HUDEP-2 (cell line): ENCODE measurements around the gene TPP1.

Source experiments
- DNase-seq, 76 experiments: peaks; one replicate each; lab custom pipeline; 2025; ENCODE audit not compliant: unreplicated experiment in 76 of 76; lab: John Stamatoyannopoulos, UW

Gene TPP1

DNA sequence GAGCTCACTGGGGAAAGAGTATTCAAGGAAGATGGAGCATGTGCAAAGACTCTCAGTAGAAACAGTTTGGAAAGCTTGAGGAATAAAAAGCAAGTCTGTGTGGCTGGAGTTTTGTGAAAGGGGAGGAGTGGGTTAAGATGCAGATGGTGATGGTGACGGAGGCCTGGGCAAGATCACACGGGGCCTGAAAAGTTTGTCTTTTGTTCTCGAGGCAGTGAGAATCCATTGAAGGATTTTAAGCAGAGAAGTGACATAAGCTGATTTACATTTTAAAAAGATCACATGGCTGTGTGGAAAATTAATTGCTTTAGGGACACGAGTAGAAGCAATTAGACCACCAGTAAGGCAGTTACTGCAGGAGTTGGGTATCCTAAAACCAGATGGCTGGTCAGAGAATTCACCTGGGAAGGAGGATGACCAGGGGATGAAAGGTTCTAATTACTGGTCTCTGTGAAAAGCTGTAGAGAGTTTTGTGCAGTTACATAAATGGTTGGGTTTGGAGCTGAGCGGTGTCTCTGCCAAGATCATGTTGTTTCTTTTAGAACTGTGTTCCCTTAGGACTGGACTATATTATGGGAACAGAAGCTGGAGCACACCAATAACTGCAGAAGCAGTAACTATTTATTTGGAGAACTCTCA, 22.9 kb downstream of the TPP1 start:
- no peak for DNase-seq

DNA sequence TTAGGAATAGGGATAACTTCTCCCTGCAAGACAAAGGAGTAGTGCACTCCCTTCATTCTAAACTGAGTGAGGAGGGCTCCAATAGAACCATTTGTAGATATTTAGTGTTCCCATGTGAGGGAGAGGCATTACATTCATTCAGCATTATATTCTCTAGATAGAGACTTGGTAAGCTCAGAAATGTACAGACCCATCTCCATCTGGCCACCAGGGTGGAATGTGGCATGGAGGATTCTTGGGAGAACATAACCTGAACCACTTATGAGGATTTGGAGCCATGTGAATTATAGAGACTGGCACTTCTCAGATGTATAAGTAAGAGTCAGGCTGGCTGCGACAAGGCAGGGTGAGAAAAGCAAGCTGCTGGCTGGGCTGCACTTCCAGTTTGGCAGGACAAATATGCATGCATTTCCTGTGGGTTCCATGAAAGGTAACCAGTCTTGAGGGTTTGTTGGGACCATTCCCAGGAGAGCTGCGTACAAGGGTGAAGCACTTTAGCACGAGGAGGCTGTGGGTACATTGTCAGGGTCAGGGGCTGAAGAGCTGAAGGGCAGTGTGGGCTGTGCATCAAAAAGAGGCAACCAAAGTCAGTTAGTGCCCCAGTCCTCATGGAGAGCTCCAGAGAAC, 25.0 kb downstream of the TPP1 start:
- no peak for DNase-seq

DNA sequence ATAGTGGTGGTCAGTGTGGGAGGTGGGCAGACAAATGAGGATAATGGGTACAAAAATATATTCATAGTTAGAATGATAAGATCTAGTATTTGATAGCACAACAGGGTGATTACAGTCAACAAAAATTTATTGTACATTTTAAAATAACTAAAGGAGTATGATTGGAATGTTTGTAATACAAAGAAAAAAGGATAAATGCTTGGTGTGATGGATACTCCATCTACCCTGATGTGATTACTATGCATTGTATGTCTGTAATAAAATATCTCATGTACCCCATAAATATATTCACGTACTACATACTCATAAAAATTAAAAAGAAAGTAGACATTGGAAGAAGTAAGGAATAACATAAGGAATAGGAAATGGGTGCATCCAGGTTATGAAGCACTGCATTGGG, 31.2 kb downstream of the TPP1 start:
- no peak for DNase-seq

DNA sequence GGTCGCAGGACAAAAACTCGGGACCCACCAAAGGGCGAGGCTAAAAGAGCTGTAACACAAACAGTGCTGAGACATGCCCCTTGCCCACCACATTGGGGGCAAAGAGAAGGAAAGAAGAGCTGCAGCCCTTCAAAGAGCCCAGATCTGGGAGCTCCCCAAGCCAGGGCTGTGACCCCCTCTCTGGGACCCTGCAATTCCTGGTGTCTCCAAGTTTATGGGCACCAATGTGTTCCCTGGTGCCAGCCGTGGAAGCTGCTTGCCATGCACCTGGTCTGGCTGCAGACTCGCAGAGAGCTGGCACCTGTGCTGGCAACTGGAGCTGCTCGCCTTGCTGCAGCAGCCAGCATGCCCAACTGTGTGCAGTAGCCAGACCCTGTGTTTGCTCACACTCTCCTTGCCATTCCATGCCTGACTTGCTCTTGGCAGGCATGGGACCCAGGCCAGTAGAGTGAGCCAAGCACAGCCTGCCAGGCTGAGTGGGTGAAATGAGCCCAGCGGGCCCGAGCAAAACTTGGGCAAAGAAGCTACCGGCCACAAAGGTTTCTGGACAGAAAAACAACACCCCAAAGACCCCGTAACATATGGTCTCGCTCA, 31.8 kb downstream of the TPP1 start:
- DNase-seq: no peak

DNA sequence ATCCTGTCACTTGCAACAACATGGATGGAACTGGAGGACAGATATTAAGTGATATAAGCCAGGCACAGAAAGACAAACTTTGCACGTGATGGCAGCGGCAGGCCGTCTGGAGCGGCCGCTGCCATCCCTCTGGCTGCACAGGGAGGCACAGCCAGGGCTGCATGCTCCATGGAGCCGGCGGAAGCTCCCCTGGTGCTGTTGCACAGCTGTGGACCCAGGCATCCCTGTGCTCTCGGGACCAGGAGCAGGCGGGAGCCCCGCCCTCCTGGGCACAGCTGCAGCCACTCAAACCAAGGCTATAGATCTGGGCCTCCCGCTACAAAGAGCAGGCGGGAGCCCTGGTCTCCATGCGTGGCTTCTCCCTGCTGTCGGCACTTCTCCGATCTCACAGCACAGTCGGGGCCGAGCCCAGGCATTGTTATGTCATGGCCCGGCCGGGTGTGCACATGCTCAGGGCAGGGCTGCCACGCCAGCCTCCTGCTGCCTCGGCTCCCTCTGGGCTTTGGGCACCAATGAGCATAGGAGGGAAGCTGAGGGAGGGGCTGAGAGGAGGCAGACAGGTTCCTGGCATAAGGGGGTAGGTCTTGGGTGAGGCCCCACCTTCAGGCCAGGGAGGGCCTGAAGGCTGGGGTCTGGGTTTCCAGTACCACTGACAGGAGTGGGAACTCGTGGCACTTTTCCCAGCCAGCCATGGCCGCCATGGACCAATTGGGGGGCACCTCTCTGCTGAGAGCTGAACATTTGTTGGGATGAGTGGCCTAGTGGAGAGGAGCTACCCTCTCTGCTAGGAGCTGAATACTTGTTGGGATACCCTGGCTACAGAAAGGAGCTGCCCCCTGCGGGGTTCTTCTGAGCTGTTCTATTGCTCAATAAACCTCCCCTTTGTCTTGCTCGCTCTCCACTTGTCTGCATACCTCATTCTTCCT, 32.5 kb downstream of the TPP1 start:
- DNase-seq: no peak

DNA sequence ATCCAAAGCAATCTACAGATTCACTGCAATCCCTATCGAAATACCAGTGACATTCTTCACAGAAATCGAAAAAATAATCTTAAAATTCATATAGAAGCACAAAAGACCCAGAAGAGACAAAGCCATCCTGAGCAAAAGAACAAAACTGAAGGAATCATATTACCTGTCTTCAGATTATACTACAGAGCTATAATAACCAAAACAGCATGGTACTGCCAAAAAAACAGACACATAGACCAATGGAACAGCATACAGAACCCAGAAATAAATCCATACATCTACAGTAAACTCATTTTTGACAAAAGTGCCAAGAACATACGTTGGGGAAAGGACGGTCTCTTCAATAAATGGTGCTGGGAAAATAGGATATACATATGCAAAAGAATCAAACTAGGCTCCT, 34.7 kb downstream of the TPP1 start:
- DNase-seq: no peak

DNA sequence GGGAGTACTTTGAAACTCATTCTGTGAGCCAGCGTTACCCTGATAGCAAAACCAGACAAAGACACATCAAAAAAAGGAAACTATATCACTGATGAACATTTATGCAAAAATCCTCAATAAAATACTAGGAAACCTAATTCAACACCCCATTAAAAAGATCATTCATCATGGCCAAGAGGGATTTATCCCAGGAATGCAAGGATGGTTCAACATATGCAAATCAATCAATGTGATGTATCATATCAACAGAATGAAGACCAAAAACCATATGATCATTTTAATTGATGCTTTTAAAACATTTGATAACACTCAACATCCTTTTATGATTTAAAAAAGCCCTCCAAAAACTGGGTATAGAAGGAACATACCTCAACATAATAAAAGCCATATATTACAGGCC, 35.6 kb downstream of the TPP1 start:
- no peak for DNase-seq

DNA sequence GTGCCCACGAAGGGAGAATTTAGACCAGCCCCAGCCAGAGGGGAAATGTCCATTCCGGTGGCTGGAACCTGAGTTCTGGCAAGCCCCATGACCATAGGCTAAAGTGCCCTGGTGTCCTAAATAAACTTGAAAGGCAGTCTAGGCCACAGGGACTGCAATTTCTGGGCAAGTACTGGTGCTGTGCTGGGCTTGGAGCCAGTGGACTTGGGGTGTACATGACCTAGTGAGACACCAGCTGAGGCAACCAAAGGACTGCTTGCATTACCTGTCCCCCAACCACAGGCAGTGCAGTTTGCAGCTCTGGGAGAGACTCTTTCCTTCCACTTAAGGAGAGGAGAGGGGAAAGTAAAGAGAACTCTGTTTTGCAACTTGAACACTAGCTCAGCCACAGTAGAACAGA, 39.5 kb downstream of the TPP1 start:
- no peak for DNase-seq

DNA sequence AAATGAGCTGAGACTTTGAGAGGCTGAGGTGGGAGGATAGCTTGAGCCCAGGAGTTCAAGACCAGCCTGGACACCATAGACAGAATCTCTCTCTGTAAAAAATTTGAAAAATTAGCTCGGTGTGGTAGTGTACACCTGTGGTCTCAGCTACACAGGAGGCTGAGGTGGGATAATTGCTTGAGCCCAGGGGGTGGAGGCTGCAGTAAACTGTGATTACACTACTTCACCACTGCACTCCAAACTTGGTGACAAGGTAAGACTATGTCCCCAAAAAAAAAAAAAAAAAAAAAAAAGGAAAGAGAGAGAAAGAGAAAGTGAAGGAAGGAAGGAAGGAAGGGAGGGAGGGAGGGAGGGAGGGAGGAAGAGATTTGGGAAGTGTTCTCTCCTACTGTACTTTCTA, 41.1 kb downstream of the TPP1 start:
- no peak for DNase-seq

DNA sequence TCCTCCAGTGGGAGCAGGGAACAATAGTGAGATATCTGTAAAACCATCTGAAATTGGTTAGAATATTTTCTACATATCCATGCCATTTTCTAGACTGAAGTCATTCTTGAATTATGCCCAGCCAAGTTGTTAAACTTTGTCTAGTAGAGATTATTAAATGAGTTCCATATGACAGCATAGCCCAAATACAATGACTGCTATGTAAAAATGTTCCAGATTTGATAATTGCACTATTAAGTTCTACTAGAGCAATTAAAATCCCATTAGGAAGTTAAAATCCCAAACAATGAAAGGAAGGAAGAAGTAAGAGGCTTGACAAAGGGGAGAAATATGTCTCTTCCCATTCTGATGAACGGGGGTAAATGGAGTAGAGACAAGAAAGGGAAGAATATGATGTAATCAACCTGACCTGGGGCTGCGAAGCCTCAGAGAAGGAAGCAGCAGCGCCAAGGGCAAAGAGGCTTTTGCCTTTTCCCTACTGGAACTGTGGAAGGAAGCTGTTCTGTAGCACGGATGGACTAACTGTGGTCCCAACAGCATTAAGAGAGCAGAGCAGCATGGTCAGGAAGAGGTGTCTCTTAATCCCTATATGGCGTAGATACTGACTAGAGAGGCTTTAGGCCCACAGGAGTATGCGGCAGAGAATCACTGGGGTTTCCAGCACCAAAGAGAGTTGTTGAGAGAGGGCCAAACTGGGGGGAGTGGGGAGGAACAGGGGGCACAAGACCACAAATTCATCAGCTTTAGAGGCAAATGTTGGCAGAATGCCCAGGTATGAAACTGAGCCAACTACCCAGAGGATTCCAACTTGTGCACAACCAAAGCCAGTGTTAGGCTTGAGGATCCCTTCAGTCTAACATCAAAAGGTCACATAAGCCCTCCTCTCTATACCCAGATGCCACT, 42.5 kb downstream of the TPP1 start:
- DNase-seq: peak in 28 of 76 experiments; percentile 5 to 56 (median 18)

DNA sequence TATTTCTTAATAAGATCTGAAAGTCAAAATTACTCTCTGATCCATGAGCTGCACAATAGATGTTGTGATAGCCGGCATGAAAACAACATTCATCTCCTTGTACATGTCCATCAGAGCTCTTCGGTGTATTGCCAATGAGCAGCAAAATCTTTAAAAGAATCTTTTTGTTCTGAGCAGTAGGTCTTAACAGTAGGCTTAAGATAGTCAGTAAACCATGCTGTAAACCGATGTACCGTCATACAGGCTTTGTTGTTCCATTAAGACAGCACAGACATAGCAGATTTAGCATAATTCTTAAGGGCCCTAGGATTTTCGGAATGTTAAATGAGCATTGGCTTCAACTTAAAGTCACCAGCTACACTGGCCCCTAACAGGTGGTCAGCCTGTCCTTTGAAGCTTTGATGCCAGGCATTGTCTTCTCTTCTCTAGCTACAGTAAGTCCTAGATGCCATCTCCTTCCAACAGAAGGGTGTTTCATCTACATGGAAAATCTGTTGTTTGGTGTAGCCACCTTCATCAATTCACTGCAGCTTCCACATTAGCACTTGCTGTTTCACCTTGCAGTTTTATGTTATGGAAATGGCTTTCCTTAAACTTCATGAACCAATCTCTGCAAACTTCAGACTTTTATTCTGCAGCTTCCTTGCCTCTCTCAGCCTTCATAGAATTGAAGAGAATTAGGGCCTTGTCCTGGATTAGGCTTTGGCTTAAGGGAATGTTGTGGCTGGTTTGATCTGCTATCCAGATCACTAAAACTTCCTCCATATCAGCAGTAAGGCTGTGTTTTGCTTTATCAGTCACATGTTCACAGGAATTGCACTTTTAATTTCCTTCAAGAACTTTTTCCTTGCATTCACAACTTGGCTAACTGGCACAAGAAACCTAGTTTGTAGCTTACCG, 44.2 kb downstream of the TPP1 start:
- DNase-seq: no peak

DNA sequence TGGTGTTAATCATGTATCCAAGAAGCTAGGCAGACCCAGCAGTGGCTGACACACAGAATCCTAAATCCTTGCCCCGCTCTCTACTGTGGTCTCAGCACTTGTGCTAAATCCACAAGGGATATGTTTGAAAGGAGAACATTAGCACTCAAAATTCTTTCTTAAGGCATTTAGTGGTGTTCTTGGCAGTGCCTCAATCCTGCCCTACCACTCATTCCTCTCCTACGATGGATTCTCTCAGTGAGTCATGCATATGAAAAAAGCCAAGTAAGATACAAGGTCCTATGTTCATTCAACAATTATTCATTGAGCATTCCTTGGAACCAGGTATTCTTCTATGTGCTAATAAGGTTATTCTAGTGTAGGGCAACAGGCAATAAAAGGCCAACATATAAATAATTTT, 47.0 kb downstream of the TPP1 start:
- no peak for DNase-seq

DNA sequence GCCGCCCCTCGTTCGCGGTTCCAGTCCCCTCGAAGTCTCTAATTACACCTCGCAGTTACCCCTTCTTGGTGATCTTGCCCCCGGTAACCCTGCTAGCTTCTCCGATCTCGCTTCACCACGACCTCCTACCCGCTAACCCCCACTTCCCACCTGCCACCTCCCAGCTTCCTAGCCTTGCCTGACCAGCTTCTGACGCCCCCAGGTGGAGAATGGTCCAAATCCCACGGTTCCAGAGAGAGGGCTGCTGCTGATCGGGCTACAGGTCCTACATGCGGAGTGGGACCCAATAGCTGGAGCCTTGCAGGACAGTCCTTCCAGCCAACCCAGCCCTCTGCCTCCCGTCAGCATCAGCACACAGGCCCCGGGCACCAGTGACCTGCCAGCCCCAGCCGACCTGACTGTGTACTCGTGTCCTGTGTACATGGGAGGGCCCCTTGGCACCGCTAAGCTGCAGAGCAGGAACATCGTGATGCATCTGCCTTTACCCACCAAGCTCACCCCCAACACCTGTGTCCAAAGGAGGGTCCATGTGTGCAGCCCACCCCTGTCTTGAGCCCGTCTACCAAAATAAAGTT, 47.7 kb downstream of the TPP1 start:
- DNase-seq: no peak

DNA sequence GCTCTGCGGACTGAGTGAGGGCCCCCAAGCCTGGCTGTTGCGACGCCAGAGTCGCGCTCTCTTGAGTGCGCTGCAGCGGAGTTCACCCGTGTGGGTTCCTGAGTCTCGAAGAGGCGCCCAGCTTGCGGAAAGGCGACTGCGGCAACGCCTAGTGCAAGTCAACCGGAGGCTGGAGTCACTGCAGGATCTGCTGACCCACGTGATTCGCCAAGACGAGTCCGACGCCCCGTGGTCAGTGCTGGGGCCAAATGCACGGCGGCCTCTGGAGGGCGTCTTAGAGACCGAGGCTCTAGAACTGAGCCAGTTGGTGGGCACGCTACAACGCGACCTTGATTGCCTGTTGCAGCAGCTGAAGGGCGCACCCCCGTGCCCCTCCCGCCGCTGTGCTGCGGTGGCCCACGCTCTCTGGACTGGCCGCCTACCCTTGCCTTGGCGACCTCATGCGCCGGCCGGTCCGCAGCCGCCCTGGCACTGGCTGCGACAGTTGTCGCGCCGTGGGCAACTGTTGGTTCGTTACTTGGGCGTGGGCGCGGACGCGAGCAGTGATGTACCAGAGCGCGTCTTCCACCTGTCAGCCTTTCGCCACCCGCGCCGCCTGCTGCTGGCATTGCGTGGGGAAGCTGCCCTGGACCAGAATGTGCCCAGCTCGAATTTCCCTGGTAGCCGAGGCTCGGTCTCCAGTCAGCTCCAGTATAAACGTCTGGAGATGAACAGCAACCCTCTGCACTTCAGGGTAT, 48.4 kb downstream of the TPP1 start:
- no peak for DNase-seq

DNA sequence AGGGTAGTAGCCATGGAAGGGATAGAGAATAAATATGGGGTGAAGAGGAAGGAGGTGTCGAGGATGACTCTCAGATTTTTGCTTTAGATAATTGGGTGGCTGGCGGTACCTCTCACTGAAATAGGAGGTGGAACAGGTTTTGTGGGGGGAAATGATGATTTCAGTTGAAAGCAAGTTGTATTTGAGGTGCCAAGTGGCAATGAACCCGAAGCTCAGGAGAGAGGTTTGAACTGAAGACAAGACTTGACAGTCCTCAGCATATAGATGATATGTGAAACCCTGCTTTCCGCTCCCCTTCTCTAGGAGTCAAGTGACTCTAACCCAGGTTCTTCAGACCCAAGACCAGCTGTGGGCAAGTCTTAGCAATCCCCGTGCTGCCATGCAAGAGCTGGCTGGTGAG, 49.5 kb downstream of the TPP1 start:
- DNase-seq: no peak

DNA sequence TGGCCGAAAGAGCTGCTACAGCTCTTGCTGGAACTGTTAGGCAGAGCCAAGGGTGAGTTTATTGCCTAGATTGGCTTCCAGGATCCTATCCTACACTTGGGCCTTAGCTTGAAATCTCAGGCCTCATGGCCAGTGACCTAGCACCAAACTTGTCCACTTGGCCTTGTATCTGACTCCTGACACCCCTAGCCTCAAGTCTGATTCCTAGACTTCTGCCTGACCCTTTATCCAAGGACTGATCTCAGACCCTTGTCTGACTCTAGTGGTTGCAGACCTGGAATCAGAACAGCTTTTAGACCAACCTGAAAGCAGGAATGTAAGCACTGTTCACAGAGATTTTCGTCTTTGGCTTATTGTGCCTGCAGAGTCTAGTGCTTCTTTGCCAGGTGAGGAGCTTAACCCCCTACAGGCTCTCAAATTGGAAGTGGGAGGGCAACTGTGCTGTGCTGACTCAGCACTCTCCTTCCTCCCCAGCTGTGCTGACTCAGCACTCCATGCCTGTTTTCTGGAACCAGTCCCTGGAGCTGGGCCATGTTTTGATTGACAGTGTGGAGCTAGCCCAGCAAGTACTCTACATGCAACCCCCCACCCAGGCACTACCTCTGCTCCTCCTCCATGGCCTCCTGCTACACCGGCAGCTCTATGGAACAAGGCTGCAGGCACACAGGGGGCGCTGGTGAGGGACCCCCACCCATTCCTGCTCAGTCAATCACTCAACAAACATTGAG, 50.9 kb downstream of the TPP1 start:
- peak in 72 of 76 experiments; percentile 9 to 87 (median 62) for DNase-seq

DNA sequence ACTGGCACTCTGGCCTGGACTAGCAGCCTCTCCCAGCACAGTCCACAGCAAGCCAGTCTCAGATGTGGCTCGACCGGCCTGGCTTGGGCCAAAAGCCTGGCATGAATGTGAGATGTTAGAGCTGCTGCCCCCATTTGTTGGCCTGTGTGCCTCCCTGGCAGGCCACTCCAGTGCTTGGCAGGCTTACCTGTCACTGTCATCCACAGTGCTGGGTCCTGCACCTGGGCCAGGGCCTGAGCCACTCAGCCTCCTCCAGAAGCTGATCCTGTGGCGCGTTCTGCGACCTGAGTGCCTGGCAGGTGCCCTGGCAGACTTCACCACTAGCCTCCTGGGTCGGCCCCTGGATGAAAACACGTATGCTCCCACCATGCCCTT, 51.9 kb downstream of the TPP1 start:
- no peak for DNase-seq
